ENCODE measurements around the gene USE1. TPM values are rescaled to one million over a fixed set of nuclear protein-coding genes. Genes with fewer than 3 reads are reported as not detected.

Gene USE1
- total and polyA plus RNA-seq, 9 of the 15 experiments (the other 6 are each of a cell fraction or from before 2014, with no cell fraction given), result 17.3 to 52.4 (median 34.0) TPM

DNA sequence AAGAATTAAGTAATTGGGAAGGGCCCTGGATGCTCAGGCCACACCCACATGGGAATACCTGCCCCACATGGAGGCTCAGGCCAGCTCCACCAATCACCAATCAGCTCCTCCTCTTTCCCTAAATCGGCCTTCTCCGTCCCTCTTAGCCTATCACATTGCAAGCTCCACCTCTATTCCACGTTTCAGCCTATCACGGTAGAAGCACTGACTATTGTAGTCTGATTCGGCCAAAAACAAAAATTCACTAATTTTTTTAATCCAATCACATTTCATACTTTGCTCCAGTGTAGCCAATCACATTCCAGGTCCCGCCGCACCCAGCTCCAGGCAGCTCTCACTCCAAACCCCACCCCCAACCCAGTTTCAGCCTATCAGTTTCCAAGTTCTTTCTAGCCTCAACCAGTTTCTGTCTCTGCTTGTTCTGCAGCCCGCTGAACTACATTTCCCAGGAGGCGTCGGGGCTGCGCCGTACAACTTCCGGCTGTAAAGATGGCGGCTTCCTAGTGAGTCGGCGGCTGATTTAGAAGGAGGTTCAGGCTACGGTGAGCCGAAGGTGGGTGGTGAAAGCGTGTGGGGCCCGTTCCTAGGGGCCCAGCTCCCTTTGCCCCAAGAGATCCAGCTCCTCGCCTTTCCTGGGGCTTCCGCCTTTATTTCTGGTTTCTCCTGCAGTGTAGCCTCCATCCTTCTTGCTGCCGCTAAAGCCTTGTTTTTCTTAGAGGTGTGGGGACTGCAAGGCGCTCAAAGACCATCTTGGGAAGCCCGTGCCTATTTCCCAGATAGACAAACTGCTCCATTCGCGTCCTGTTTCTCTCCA, 52.0 kb downstream of the USE1 start, which contains the start of gene BABAM1 (continued):
- TF ChIP-seq PTBP1 (IDR thresholded peaks at IDR 0.05; ENCODE audit: low read depth, low read length) (no peak), TCFL5 (CRISPR knock-in tag; conservative IDR thresholded peaks at IDR 0.05) (0 out of 2 replicates have a peak, but pooled peaks have one; percentile 13), KDM1A (IDR thresholded peaks at IDR 0.05) (no peak), GMEB1 (CRISPR knock-in tag; IDR thresholded peaks at IDR 0.05) (no peak), ZNF217 (CRISPR knock-in tag; IDR thresholded peaks at IDR 0.05) (no peak), FOXP1 (CRISPR knock-in tag; IDR thresholded peaks at IDR 0.05) (no peak), ZNF263 (CRISPR knock-in tag; IDR thresholded peaks at IDR 0.05; ENCODE audit: borderline replicate concordance) (no peak), KLF16 (IDR thresholded peaks at IDR 0.05) (peak; percentile 57; the same call in 1 of the 2 replicates), PBX2 (CRISPR knock-in tag; IDR thresholded peaks at IDR 0.05; ENCODE audit: low read depth) (no peak), PBX2 (tag; conservative IDR thresholded peaks at IDR 0.05; ENCODE audit: low read depth) (no peak), NR4A1 (CRISPR knock-in tag; IDR thresholded peaks at IDR 0.05) (no peak), NR4A1 (tag; IDR thresholded peaks at IDR 0.05) (peak; percentile 93), GATAD2A (IDR thresholded peaks at IDR 0.05) (no peak), ZNF79 (CRISPR knock-in tag; IDR thresholded peaks at IDR 0.05; ENCODE audit: low read depth) (0 out of 2 replicates have a peak, but pooled peaks have one; percentile 44), POLR2A (conservative IDR thresholded peaks at IDR 0.05) (peak; percentile 92), TCF7L2 (IDR thresholded peaks at IDR 0.05; ENCODE audit: low read depth, low read length) (peak; percentile 36; the same call in 1 of the 2 replicates)
- TF ChIP-seq, protein P1, sequence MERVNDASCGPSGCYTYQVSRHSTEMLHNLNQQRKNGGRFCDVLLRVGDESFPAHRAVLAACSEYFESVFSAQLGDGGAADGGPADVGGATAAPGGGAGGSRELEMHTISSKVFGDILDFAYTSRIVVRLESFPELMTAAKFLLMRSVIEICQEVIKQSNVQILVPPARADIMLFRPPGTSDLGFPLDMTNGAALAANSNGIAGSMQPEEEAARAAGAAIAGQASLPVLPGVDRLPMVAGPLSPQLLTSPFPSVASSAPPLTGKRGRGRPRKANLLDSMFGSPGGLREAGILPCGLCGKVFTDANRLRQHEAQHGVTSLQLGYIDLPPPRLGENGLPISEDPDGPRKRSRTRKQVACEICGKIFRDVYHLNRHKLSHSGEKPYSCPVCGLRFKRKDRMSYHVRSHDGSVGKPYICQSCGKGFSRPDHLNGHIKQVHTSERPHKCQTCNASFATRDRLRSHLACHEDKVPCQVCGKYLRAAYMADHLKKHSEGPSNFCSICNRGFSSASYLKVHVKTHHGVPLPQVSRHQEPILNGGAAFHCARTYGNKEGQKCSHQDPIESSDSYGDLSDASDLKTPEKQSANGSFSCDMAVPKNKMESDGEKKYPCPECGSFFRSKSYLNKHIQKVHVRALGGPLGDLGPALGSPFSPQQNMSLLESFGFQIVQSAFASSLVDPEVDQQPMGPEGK (CRISPR knock-in tag; IDR thresholded peaks at IDR 0.05; ENCODE audit: borderline replicate concordance), result no peak
- TF ChIP-seq, protein P2, sequence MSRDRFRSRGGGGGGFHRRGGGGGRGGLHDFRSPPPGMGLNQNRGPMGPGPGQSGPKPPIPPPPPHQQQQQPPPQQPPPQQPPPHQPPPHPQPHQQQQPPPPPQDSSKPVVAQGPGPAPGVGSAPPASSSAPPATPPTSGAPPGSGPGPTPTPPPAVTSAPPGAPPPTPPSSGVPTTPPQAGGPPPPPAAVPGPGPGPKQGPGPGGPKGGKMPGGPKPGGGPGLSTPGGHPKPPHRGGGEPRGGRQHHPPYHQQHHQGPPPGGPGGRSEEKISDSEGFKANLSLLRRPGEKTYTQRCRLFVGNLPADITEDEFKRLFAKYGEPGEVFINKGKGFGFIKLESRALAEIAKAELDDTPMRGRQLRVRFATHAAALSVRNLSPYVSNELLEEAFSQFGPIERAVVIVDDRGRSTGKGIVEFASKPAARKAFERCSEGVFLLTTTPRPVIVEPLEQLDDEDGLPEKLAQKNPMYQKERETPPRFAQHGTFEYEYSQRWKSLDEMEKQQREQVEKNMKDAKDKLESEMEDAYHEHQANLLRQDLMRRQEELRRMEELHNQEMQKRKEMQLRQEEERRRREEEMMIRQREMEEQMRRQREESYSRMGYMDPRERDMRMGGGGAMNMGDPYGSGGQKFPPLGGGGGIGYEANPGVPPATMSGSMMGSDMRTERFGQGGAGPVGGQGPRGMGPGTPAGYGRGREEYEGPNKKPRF (IDR thresholded peaks at IDR 0.05; ENCODE audit: low read depth, low read length), result no peak

All from K562 (cell line).